SU-DHL-6 (cell line): ENCODE measurements around the gene CCDC157.

Source experiments
- H2AFZ ChIP-seq: fragments of 200-600 bp; sonication (generic); 2 replicates; pipeline ENCODE4 v1.6.1; 2014; ENCODE audit warnings: low read depth, mild to moderate bottlenecking, moderate library complexity, mixed read lengths, antibody characterized with exemption, low read length; ENCODE audit not compliant: severe bottlenecking
- H3F3A ChIP-seq: fragments of 200-600 bp; shearing (Covaris generic); 2 replicates; pipeline ENCODE4 v1.6.0; 2016; ENCODE audit warnings: antibody characterized with exemption, mild to moderate bottlenecking; ENCODE audit not compliant: insufficient read depth
- H3K27ac ChIP-seq: fragments of 200-600 bp; sonication (generic); 2 replicates; pipeline ENCODE4 v1.5.1; 2016; ENCODE audit warnings: low read depth, mild to moderate bottlenecking, low read length, moderate library complexity, mixed read lengths
- H3K27me3 ChIP-seq: fragments of 200-600 bp; sonication (generic), shearing (Covaris generic); 2 replicates; pipeline ENCODE4 v1.6.0; 2014; ENCODE audit warnings: mild to moderate bottlenecking, low read length
- H3K36me3 ChIP-seq: fragments of 200-600 bp; sonication (generic); 2 replicates; pipeline ENCODE4 v1.6.1; 2014; ENCODE audit warnings: mild to moderate bottlenecking, low read length, mixed read lengths
- H3K4me2 ChIP-seq: fragments of 300-600, 200-600 bp; shearing (Covaris generic), sonication (generic); 2 replicates; pipeline ENCODE4 v1.6.0; 2014; ENCODE audit warnings: low read length, low read depth, mild to moderate bottlenecking; ENCODE audit not compliant: poor library complexity, severe bottlenecking
- H3K4me3 ChIP-seq: fragments of 200-600 bp; sonication (generic); 2 replicates; pipeline ENCODE4 v1.5.1; 2014; ENCODE audit warnings: antibody characterized with exemption, low read length, mild to moderate bottlenecking, mixed read lengths; ENCODE audit not compliant: insufficient read depth, poor library complexity, severe bottlenecking
- H3K79me2 ChIP-seq: fragments of 200-600 bp; sonication (generic); 2 replicates; pipeline ENCODE4 v1.6.1; 2014; ENCODE audit warnings: mild to moderate bottlenecking, low read length, moderate library complexity; ENCODE audit not compliant: insufficient read depth
- H3K9ac ChIP-seq: fragments of 200-600 bp; sonication (generic); 2 replicates; pipeline ENCODE4 v1.7.0; 2014; ENCODE audit warnings: mild to moderate bottlenecking, low read length
- H3K9me2 ChIP-seq: fragments of 200-600 bp; sonication (generic); replicated peaks from 2 replicates; pipeline ENCODE4 v1.6.1; 2014; ENCODE audit warnings: low read length; ENCODE audit not compliant: insufficient read depth
- H3K9me3 ChIP-seq: fragments of 200-600 bp; sonication (generic); 2 replicates; pipeline ENCODE4 v1.6.1; 2014; ENCODE audit warnings: low read length, mixed read lengths; ENCODE audit not compliant: insufficient read depth
- H4K20me1 ChIP-seq: fragments of 200-600 bp; sonication (generic); 2 replicates; pipeline ENCODE4 v1.6.1; 2014; ENCODE audit warnings: low read depth, mild to moderate bottlenecking, antibody characterized with exemption, low read length, moderate library complexity, mixed read lengths
- EZH2phosphoT487 ChIP-seq: fragments of 200-600 bp; sonication (generic), shearing (Covaris generic); conservative IDR thresholded peaks from 2 replicates; pipeline ENCODE4 v1.6.1; 2018; ENCODE audit warnings: mild to moderate bottlenecking, antibody characterized with exemption, low read length, moderate library complexity, mixed read lengths
- TF ChIP-seq, protein P1 (sequence below): fragments of 200-600 bp; sonication (generic); IDR thresholded peaks from one replicate; pipeline ENCODE4 v1.5.1; 2017; ENCODE audit warnings: antibody characterized with exemption, mild to moderate bottlenecking, low read length, moderate library complexity; ENCODE audit not compliant: insufficient read depth, poor library complexity, severe bottlenecking

Gene CCDC157

GRCh38 chr22:30358541-30358940, 1.7 kb downstream of the CCDC157 start:
- Histone ChIP-seq H3K27ac (no peak overlapping the region), H3K4me2 (no peak overlapping the region), H3K27me3 (no peaks in the 10 kb centered on the region), H3K4me3 (no peak overlapping the region), H3F3A (no peaks in the 10 kb centered on the region), H3K9ac (no peak overlapping the region), H3K9me3 (no peaks in the 10 kb centered on the region), H3K9me2 (no peaks in the 10 kb centered on the region), H3K36me3 (no peaks in the 10 kb centered on the region), H2AFZ (no peak overlapping the region), H4K20me1 (peaks cover 2% of the 10 kb centered on the region; the same call in 1 of the 2 replicates), H3K79me2 (peaks cover 29% of the 10 kb centered on the region)
- TF ChIP-seq, protein P1, sequence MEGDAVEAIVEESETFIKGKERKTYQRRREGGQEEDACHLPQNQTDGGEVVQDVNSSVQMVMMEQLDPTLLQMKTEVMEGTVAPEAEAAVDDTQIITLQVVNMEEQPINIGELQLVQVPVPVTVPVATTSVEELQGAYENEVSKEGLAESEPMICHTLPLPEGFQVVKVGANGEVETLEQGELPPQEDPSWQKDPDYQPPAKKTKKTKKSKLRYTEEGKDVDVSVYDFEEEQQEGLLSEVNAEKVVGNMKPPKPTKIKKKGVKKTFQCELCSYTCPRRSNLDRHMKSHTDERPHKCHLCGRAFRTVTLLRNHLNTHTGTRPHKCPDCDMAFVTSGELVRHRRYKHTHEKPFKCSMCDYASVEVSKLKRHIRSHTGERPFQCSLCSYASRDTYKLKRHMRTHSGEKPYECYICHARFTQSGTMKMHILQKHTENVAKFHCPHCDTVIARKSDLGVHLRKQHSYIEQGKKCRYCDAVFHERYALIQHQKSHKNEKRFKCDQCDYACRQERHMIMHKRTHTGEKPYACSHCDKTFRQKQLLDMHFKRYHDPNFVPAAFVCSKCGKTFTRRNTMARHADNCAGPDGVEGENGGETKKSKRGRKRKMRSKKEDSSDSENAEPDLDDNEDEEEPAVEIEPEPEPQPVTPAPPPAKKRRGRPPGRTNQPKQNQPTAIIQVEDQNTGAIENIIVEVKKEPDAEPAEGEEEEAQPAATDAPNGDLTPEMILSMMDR: no peak
- TF ChIP-seq EZH2phosphoT487: no peak

GRCh38 chr22:30361916-30362650, 5.3 kb downstream of the CCDC157 start:
- H3K4me2 ChIP-seq: no peak overlapping the region

DNA sequence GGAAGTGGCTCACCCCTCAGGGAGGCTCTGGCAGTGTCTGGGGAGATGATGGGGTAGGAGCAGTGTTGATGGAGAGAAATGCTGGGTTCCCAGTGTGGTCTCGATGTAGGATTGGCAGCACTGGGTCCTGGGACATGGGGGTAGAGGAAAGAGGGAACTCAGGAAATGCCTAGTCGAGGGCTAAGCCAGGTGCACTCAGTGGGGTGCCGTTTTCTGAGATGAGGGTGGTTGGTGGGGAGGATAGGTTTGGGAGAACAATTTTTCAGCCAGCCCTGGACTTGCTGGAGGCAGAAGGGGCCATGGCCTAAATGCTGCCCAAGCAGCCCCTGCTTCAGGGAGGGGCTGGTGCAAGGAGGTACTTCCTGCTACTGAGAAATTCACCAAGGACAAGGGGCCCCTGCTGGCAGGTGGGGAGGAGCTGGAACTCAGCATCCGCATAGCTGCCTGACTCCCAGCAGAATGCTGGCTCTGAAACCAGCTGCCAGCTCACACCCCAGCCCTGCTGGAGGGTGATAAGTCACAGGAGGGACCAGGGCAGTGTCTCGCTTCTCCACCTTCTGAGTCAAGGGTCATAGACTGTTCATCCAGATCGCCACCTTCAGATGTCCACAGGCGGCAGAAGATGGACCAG, 6.0 kb downstream of the CCDC157 start:
- Histone ChIP-seq H3K79me2 (no peaks in the 10 kb centered on the region), H3K4me3 (no peak overlapping the region), H3K27ac (no peak overlapping the region), H3K9me3 (no peaks in the 10 kb centered on the region), H3K4me2 (no peak overlapping the region), H4K20me1 (no peaks in the 10 kb centered on the region), H3K36me3 (no peaks in the 10 kb centered on the region), H2AFZ (no peak overlapping the region), H3K9me2 (no peaks in the 10 kb centered on the region), H3F3A (no peaks in the 10 kb centered on the region), H3K9ac (no peak overlapping the region), H3K27me3 (no peaks in the 10 kb centered on the region)
- TF ChIP-seq, protein P1: no peak
- TF ChIP-seq EZH2phosphoT487: no peak

More at GRCh38 chr22:30361916-30362650, 5.3 kb downstream of the CCDC157 start:
- H3K27ac ChIP-seq: no peak overlapping the region
- H3K9ac ChIP-seq: no peak overlapping the region
- H3K9me3 ChIP-seq: no peaks in the 10 kb centered on the region
- no peak for TF ChIP-seq EZH2phosphoT487
- TF ChIP-seq, protein P1: no peak
- no peaks in the 10 kb centered on the region for H4K20me1 ChIP-seq
- no peaks in the 10 kb centered on the region for H3K27me3 ChIP-seq
- no peaks in the 10 kb centered on the region for H3F3A ChIP-seq
- no peak overlapping the region for H3K4me3 ChIP-seq
- H2AFZ ChIP-seq: no peak overlapping the region
- H3K36me3 ChIP-seq: no peaks in the 10 kb centered on the region
- no peaks in the 10 kb centered on the region for H3K9me2 ChIP-seq
- no peaks in the 10 kb centered on the region for H3K79me2 ChIP-seq
